ENCODE results near the gene WDFY4.

- TF ChIP-seq TCF12 (IDR thresholded peaks at IDR 0.05; ENCODE audit: low read depth), result no peak
- no peak for TF ChIP-seq NFIC (IDR thresholded peaks at IDR 0.05)
- no peak for TF ChIP-seq CEBPB (IDR thresholded peaks at IDR 0.05)
- TF ChIP-seq RAD21 (IDR thresholded peaks at IDR 0.05; ENCODE audit: low read depth), result no peak
- TF ChIP-seq CREB1 (IDR thresholded peaks at IDR 0.05; ENCODE audit: low read depth), result no peak
- TF ChIP-seq TAF1 (IDR thresholded peaks at IDR 0.05; ENCODE audit: low read depth), result no peak
- TF ChIP-seq ZBTB7A (IDR thresholded peaks at IDR 0.05; ENCODE audit: low read depth), result no peak
- no peak for TF ChIP-seq EP300 (IDR thresholded peaks at IDR 0.05; ENCODE audit: borderline replicate concordance)
- no peak for TF ChIP-seq MAX (IDR thresholded peaks at IDR 0.05)
- no peak for TF ChIP-seq FOXM1 (IDR thresholded peaks at IDR 0.05; ENCODE audit: borderline replicate concordance, low read depth)
- no peak for TF ChIP-seq EGR1 (IDR thresholded peaks at IDR 0.05)
Observed at GRCh38 chr10:48737886-48738285, 53.2 kb downstream of the WDFY4 start.

Measured in Ishikawa (cell line).